ENCODE data around the gene C11orf86.
"Not testable (repeated sequence)": the region's sequence is repeated elsewhere in the genome, so short reads cannot be mapped to it uniquely, and the experiment has no call there.

C11orf86 gene

DNA sequence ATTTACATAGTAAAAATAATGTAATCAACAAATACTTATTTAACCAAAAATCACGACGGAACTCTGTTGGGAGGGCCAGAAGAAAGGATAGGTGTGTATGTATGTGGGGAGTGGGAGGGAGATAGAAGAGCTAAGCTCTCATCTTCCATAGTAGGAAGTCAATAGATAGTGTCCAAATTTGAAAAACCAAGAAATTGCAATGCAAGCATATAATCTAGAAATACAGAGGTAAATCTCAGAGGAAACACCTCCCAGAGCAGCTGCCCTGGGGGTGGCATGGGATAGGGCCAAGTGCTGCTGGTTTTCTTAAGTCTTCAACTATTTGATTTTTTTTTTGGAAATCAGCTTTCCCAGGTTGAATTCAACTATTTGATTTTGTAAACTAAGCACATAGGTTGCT, 16.9 kb downstream of the C11orf86 start:
- no peak for DNase-seq

DNA sequence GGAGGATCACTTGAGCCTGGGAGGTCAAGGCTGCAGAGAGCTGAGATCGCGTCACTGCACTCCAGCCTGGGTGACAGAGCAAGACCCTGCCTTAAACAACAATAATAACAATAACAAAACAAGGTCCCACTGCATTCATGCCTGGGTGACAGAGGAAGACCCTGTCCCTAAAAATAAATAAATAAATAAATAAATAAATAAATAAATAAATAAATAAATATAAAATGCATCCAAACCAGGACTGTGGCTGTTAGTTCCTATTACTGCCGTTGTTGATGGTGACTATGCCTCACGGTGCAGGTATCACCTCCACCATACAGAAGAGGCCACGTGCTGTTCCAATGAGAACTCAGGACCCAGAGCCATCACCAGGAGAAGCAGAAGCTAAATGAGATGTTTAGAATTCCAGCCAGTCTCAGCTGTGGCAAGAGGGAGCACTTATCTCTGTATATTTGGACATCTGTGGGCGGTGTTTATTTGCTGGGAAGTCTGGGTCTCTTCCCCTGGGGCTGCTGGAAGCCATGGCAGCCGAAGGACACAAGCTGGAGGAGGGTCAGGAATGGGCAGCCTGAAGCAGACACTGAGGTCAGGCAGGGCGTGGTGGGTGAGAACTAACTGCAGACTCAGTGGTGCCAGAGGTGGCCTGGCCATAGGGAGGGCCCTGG, 21.6 kb downstream of the C11orf86 start:
- no peak for DNase-seq

DNA sequence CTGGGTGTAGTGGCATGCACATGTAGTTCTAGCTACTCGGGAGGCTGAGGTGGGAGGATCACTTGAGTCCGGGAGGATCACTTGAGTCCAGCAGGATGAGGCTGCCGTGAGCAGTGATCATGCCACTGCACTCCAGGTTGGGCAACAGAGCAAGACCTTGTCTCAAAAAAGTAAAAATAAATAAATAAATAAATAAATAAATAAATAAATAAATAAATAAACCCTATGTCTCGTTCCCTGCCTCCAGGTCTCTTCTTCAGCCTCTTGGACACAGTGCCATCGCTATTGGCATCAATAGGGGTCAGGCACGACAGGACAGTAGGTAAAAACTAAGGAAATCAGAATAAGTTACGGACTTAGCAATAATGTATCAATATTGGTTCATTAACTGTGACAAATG, 24.5 kb downstream of the C11orf86 start:
- no peak for DNase-seq

DNA sequence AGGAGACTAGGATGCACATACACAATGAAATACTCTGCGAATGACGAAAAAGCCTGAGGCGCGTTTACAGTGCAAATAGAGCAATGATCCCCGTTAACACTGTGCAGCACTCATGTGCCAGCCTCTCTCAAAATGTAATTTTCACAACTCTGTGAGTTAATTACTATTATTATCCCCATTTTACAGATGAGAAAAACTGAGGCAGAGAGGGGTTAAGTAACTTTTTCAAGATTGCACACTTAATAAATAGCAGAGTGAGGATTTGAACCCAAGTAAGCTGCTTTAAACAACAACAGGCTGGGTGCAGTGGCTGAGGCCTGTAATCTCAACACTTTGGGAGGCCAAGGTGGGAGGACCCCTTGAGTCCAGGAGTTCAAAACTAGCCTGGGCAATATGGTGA, 26.2 kb downstream of the C11orf86 start:
- no peak for DNase-seq

DNA sequence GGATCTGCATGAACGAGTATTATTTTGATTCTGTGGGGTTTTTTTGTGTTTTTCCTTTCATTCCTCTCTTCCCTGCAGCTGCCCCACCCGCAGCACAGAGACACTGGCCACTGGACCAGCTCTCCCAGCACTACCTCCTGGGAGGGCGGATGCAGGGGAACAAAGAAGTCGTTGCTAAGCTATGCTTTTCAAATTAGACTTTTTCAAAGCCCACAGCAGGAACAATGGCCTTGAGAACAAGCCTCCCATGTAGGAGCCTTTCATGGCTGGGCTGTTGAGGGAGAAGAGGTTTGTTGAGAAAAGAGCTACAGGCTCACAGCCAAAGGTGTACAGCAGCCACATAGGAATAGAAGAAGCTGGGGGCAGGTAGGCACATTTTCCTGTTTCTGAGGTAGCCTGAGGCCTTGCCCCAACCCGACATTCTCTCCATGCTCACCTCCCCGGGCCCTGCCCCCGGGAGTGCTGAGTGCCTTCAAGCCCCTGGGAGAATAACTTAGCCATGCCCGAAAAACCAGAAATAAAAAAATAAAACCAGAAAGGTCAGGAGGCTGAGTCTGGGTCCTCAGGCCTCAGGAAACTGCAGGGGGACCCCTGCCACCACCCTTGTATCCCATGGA, 27.3 kb downstream of the C11orf86 start:
- DNase-seq: no peak

DNA sequence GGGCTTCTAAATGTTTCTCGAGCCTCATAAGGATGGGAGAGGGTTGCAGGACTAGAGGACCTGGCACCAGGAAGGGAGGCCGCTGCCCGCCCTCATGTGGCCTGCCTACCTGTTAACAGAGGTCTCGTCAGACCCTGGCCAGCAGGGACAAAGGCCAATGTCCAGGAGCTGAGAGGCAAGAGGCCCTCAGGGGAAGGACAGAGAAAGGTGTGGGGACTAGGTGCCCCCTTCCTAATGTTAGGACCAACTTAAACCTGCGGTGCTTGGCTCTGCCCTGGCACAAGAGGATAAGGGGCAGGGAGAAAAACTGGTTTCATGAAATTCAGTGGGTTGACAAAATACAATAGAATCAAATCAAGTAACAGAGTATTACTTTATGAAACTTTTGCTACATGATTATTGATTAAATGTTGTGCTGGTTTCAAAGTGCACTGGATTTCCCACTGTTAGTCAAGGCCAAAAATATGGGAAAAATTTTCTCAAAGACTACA, 27.9 kb downstream of the C11orf86 start:
- no peak for DNase-seq

DNA sequence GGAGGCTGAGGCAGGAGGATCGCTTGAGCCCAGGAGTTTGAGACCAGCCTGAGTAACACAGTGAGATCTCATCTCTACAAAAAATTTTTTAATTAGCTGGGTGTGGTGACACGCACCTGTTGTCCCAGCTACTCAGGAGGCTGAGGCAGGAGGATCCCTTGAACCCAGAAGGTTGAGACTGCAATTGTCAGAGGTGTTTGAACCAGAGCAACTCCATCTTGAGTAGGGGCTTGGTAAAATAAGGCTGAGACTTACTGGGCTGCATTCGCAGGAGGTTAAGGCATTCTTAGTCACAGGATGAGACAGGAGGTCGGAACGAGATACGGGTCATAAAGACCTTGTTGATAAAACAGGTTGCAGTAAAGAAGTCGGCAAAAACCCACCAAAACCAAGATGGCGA, 30.1 kb downstream of the C11orf86 start:
- not testable (repeated sequence) for DNase-seq

DNA sequence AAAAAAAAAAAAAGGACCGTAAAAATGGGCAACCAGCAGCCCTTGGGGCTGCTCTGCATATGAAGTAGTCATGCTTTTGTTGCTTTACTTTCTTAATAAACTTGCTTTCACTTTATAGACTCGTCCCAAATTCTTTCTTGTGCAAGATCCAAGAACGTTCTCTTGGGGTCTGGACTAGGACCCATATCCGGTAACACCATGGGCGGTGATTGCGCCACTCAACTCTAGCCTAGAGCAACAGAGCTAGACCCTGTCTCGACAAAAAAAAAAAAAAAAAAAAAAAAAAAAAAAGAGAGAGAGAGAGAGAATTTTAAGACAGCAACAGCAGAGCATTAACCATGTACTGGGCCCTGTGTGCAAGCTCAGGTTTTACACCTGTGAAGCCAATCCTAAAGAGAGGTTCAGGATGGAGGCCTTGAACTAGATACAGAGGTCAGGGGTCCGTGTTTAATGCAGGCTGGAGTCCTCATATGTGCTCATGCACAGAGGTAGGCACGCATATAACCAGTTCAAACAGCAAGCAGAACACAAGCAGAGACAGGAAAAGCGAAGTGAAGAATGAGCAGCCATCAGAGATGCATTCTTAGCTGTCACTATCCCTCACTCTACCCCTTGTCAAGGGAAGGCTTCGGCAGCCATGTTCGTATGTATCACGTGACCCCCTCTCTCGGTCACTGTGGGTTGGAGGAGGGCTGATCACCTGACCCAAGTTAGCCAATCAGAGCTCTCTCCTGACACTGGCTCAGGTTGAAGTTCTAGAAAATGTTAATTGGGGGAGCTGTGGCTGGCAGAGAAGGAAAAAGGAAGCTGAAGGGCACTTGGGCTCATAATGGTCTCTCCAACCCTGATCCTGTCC, 31.2 kb downstream of the C11orf86 start:
- no peak for DNase-seq

DNA sequence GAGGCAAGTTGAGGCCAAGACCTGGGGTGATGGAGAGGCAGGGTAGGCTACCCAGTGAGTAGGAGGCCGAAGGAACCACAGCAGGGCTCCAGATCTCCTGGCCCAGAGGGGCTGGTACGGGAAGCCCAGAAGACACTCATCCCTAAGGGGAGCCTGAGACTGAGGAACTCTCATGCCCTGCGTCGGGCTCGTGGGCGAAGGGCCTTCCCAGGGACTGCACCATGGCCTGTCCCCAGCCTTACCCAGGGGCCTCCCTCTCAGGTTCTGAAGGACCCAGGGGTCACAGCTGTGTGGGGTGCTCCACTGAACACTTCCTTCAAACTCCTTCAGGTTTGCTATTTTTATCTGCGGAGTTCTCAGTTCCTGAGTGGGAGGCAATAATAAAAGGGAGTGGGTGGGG, 32.0 kb downstream of the C11orf86 start:
- DNase-seq: no peak

DNA sequence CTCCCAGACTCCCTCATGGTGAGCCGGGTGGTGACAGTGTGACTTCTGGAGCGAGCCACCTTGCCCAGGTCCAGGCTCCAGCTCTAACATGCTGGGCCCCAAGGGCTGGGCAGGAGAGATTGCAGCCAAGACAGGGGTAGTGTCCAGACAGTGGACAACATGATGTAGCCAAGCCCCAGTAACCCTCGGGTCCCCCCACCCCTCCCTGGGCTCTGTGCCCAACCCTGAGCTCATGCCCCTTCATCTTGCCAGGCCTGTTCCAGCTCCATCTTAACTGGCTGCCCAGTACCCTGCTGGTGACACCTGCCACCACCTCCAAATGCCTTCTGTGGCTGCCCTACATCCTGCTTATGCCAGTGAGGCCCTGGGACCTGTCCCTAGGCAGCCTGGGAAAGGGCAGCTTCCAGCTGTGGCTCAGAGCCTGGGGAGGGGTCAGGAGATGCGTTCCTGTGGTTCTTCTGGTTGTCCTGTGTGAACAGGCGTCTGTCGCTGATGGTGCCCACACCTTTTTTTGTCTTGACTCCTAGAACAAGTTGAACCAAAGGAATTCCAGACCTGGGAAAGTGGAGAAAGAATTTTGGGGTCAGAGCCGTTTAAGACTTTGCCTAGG, 35.3 kb downstream of the C11orf86 start:
- peak; percentile 79 to 82 for DNase-seq

DNA sequence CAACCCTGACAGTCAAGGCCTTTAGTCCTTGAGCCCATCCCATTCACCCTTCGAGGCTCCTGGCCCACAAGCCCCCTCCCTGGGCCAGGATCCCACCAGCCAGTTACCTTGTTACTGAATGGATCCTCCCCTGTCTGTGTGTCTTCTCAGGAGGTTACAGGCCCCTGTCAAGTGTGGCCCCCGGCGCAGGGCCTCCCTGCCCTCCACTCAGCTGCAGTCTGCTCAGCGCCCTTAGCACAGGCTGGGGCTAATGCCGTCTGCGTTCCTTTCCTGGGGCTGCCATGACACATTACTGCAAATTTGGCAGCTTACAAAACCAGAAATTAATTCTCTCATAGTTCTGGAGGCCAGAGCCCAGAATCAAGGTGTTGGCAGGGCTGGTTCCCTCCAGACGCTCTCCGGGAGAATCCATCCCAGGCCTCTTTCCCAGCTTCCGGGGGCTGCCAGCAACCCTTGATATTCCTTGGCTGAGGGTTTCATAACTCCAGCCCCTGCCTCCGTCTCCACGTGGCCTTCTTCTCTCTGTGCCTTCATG, 38.5 kb downstream of the C11orf86 start:
- no peak for DNase-seq

DNA sequence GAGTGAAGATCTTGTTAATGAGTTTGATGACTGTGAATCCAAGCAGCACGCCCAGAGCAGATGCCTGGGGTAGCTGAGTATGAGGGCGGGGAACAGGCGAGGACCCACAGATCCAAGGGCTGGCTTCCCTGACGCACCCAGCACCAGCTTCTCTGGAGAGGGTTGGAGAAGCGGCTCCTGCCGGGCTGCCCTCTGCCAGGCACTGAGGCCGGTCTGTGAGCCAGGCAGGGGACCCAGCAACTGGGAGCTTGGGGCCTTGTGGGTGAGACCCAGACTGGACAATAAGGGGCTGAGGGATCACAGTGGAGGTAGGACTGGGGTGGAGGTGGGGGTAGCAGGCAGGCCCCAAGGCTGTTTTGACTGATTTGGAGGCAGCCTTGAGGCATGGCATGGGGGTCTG, 39.2 kb downstream of the C11orf86 start:
- DNase-seq: no peak

DNA sequence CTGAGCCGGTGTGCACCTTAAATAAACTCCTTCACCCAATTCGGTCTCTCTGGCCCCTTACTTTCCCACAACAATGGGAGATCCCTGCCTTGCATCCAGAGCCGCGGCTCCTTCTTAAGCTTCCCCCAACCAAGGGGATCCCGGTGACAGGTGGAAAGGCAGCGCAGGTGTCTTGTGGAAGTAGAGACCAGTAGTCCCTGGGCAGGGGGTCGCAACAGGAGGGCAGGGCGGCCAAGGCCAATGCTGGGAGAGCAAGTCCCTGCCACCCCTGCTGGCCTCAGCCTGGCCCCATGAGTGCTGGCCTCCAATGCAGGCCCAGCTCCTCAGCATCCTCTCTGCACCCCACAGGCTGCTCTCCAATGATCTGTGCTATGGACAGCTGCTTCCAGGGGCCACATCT, 39.9 kb downstream of the C11orf86 start:
- DNase-seq: no peak

DNA sequence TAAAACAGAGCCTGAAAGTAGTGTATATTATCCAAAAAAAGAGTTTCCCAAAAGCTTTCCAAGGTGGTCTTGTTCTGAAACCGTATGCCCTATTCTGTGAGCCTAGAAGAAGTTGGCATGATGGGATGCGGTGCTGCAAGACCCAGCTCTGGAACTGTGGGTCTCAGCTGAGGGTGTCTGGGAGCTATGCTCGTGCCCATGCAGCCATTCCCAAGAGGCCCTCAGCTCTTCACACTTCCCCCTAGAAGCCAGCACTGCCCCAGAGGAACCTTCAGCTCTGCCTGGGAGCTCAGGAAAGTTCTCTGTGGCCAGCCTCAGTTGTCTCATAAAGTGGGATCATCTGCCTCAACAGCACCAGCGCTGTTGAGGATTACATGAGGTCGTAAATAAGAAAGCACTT, 41.4 kb downstream of the C11orf86 start:
- no peak for DNase-seq

DNA sequence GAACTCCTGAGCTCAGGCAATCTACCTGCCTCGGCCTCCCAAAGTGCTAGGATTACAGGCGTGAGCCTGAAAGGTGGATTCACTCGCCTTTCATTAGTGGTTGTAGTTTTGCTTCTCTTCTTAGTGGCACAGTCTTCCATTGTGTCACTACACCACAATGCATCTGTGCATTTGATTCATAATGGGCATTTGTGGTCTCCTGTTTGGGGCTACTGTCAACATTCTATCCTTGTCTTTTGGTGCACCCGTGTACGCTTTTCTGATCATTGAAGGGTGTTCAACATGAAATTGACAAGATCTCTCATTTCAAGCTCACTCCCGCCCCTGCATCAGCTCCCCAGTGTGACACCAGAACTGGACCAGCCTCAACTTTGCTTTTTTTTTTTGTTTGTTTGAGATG, 45.8 kb downstream of the C11orf86 start:
- DNase-seq: no peak

DNA sequence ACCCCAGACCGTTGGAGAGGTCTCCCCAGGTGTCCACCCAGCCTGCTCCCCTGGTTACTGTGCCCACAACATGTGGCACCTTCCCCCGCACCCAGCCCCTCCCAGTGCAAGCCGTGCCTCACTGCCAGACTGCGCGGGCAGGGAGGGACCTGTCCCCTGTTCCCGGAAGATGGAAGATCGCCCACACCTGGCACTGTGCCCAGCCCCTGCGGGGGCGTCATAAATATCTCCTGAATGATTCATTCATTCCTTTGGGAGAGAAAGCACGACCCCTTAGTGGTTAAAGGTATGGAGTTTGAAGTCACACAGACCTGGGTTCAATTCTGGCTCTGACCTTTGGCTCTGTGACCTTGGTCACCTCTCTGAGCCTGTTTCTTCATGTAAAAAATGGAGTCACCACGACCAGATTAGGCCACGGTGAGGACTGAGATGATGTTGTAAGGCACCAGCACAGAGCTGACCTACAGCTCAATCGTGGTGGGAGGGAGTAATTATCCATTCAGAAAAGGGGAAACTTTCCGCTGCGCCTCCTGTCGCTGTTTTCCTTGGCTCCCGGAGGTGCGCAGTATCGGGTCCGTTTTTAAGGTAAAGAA, 47.3 kb downstream of the C11orf86 start:
- no peak for DNase-seq

DNA sequence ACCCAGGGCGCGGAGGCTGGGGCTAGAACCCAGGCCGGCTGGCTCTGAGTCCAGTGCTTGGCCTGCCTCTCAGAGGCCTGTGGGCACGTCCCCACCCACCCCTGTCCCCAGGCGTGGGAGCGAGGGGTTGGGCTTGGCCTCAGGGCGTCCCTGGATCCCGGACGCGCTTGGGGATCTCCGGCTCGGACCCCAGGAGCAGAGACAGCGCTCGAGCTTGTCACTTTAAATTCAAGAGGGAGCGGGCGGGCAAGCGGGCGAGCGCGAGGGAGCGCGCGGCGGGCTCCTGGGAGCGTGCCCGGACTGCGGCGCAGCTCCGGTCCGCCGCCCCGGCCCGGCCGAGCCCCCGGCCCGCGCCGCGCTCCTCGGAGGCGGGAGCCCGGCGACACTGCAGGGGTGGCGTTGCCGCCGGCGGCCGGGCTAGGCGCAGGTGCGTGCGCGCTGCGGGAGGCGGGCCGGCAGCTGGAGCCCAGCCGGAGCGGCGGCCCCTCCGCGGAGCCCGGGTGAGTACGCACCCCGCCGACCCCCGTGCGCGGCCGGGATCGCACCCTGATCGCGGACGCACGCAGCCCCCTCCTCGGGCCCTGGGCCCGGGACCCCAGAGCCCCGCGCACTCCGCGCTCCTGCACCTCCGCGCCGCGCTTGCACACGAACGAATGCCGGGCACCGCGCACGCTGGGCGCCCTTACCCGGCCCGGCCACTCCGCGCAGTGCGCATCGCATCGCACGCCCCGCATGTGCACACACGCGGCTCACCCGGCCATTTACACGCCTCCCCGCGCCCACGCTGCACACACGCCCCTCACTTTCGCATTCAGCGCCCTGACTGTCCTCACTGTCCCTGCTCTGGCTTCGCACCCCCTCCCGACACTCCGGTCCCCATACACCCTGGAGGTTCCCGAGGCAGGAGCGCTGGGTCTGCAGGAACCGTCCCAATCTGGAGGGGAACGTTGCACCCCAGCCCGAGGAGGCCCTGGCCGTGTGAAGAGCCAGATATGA, 48.2 kb downstream of the C11orf86 start, which contains the start of gene SYT12:
SYT12 (plus strand) TSS at position 174 of the 996 bp plus-strand sequence. CDS start 7,011 bp downstream, outside the sequence.
- DNase-seq: peak in 1 of 2 experiments; percentile 24

DNA sequence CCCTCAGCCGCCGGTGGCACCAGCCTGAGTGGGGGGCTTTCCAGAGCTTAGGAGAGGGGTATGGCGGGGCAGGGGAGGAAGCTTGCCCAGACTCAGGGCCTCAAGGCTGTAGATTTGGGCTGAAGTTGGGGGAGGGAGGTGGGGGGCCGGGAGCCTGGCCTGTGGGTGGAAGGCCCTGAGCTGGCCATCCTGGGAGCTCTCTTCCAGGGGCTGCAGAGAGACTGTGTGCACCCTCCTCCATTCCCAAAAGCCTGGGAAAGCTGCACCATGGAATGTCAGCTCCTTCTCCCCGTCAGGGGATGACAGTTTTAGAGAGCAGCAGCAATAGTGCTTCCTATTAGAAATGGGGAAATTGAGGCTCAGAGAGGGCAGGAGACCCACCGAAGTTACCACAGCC, 48.9 kb downstream of the C11orf86 start:
- DNase-seq: no peak

DNA sequence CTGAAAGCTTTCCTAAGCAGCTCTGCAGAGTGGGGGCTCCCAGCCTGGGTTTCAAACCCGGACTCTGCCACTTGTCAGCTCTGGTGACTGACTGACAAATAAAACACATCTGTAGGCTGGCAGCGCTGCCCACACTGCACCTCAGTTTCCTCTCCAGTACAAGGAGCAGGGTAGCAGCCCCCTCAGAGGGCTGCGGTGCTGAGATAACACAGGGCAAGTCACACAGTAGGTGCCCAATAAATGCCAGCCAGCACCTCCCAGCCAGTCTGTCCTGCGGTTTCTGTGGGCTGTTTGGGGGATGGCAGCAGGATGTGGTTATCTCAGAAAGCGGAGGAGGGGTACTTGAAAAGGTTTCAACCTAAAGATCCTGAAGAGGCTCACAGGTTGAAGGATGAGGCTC, 49.3 kb downstream of the C11orf86 start:
- no peak for DNase-seq

DNA sequence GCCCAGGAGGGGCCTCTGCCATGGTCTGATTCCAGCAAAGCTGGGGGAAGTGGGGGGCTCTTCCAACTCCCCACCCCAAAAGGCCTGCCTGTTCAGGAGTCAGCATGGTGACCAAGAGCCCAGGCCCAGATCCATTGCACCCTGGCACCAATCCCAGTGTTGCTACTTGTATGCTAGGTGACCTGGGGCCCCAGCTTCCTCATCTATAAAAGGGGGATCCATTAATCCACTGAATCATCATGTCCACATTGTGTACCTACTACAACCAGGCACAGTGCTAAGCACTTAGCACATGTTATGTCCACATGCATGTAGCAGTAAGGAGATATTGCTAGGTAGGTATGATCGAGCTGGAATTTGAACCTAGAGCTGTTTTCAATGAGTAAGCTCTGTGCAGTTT, 49.9 kb downstream of the C11orf86 start:
- DNase-seq: no peak

DNA sequence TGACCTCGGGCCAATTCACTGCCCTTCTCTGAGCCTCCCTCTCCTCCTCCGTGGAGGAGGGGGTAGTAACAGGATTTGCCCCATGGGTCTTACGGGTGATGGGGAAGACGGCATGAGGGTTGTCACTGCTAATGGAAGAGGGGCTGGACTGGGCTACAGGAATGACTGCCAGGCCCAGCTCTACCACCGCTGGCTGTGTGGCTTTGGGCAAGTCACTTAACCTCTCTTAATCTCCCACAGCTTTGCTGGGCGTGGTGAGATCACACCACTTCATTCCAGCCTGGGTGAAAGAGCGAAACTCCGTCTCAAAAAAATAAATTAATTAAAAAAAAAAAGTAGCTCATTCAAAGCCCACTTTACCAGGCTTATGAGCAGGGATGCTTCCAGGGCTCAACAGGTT, 50.6 kb downstream of the C11orf86 start:
- no peak for DNase-seq
